HG03196 (cell line): ENCODE data around the gene RAVER1.

Experiments
- ATAC-seq: cut with Tn5 transposase; IDR thresholded peaks from one replicate; pipeline ENCODE4 v1.9.1; 2021; ENCODE audit not compliant: unreplicated experiment

Gene RAVER1

DNA sequence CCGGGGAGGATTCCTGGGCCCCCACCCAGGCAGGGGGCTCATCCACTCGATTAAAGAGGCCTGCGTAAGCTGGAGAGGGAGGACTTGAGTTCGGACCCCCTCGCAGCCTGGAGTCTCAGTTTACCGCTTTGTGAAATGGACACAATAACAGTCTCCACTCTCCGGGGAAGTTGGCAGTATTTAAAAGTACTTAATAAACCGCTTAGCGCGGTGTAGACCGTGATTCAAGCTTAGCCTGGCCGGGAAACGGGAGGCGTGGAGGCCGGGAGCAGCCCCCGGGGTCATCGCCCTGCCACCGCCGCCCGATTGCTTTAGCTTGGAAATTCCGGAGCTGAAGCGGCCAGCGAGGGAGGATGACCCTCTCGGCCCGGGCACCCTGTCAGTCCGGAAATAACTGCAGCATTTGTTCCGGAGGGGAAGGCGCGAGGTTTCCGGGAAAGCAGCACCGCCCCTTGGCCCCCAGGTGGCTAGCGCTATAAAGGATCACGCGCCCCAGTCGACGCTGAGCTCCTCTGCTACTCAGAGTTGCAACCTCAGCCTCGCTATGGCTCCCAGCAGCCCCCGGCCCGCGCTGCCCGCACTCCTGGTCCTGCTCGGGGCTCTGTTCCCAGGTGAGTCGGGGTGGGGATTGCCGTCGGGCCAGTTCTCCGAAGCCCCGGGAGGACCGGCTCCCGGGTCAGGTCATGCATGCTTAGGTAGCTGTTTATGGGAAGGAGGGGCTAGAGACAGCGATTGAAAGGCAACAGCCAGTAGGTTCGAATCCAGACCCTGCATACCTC, 62.5 kb downstream of the RAVER1 start, which contains the start of gene ICAM1:
ICAM1 (plus strand) TSS at position 505 of the 779 bp plus-strand sequence; CDS start at position 545, 40 bp downstream.
- peak; percentile 53 for ATAC-seq

DNA sequence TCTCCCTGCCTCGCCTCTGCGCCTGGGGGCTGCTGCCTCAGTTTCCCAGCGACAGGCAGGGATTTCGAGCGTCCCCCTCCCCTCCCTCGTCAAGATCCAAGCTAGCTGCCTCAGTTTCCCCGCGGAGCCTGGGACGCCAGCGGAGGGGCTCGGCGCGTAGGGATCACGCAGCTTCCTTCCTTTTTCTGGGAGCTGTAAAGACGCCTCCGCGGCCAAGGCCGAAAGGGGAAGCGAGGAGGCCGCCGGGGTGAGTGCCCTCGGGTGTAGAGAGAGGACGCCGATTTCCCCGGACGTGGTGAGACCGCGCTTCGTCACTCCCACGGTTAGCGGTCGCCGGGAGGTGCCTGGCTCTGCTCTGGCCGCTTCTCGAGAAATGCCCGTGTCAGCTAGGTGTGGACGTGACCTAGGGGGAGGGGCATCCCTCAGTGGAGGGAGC, 63.1 kb downstream of the RAVER1 start:
- peak; percentile 38 for ATAC-seq

DNA sequence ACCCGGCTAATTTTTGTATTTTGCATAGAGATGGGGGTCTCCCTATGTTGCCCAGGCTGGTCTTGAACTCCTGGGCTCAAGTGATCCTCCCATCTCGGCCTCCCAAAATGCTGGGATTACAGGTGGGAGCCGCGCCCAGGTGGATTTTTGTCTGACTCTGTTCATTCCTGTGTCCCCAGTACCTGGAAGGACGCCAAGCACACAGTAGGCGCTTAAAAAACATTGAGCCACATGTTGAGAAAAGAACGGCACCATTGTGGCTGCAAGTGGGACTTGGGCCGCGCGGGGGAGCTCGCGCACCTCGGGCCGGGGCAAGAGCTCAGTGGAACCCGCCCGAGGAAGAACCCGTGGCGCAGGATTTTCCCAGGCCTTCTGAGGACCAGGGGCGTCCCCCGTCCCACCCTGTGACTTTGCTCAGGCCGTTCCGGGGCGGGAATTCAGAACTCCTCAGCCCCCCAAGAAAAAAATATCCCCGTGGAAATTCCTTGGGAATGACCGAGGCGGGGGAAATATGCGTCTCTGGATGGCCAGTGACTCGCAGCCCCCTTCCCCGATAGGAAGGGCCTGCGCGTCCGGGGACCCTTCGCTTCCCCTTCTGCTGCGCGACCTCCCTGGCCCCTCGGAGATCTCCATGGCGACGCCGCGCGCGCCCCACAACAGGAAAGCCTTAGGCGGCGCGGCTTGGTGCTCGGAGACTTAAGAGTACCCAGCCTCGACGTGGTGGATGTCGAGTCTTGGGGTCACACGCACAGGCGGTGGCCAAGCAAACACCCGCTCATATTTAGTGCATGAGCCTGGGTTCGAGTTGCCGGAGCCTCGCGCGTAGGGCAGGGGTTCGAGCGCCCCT, 63.8 kb downstream of the RAVER1 start:
- no peak for ATAC-seq

DNA sequence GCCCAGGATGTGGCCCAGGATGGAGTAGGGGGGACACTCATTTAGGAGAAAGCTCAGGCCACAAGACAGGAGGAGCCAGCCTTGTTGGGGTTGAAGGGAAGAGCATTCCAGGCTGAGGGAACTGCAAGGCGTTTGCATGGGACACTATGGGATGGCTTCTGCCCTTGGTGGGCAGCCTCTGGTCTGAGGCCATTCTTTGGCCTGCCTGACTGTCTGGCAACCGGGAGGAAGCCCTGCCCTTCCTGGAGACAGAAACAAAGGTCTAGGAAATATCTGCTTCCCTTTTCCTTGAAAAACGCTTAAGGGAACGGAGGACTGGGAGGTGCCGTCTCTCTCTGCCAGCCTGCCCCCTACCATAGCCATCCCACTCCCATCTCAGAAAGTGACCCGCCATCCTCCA, 65.3 kb downstream of the RAVER1 start:
- ATAC-seq = no peak

DNA sequence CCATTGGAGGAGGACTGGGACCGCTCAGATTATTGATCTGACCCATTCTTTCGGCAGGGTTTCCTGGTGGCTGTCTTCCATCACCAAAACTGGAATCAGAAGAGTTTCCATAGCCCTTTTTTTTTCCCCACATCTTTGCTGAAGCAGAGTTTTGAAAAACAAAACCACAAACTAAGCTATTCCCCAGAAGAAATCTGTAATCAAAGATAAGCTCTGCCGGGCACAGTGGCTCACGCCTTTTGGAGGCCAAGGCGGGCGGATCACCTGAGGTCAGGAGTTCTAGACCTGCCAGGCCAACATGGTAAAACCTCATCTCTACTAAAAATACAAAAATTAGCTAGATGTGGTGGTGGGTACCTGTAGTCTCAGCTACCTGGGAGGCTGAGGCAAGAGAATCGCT, 66.6 kb downstream of the RAVER1 start:
- no peak for ATAC-seq
